Measurements from ENCODE around the gene S100A10.

The S100A10 gene

DNA sequence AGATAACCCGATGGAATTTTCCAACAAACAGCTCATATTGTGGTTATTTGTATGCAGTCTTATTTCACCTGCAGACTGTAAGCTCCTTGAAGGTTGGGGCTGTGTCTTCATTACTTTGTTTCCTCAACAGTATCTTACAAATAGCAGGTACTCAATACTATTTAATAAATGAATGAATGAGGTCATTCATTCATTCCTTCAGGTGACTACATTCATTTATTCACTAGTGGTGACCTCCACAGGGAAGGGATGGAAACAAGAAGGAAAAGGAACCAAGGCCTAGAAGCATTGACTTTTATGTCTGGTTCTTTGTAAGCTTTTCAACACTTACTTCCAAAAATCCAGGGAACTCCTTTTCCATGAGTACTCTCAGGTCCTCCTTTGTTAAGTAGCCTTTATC lies 7.9 kb downstream of the S100A10 start:
- DNase-seq, result no peak

DNA sequence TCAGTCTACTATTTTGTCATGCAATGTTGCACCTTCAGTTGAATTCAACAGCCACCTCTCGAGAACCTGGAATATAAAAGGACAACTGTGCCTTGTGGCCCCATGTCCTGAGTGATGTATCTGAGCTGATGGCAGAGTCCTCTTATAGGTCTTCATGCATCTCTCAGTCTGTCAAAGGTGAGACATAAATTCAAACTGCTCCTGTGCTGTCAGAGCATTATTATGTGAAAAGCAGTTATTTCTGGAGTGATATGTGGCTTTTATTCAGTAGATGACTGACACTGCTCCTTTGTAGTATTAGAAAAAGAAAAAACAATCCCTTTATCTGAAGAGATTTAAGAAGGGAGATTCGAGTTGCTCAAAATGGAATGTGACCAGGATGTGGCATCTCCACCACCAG lies 8.4 kb downstream of the S100A10 start:
- DNase-seq, result no peak

DNA sequence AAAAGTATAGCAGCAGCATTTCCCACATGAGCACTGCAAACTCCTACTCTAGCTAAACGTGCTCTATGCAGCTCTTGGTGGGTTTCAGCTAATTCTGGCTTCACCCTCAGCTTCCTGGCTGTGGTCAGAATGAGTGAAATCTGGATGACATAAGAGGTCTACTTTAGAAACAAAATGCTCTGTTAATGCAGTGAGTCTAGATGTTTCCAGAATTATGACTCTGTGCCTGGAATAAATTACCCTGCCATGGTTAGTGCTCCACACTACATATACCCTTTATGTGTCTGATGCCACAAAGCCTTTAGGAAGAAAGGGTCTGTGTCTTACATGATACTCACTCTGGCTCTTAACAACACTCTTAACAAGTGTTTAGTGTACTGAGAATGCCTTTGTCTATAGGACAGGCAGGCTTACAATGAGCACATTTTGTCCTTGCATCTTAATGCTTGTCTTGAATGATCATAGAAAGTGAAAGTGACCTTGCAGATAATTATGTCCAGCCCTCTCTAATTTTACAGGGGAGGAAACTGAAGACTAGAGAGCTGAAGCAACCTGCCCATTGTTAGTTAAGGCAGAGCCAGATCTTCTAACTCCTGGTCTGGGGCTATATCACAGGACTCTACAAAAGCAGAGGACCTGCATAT lies 9.2 kb downstream of the S100A10 start:
- no peak for DNase-seq

DNA sequence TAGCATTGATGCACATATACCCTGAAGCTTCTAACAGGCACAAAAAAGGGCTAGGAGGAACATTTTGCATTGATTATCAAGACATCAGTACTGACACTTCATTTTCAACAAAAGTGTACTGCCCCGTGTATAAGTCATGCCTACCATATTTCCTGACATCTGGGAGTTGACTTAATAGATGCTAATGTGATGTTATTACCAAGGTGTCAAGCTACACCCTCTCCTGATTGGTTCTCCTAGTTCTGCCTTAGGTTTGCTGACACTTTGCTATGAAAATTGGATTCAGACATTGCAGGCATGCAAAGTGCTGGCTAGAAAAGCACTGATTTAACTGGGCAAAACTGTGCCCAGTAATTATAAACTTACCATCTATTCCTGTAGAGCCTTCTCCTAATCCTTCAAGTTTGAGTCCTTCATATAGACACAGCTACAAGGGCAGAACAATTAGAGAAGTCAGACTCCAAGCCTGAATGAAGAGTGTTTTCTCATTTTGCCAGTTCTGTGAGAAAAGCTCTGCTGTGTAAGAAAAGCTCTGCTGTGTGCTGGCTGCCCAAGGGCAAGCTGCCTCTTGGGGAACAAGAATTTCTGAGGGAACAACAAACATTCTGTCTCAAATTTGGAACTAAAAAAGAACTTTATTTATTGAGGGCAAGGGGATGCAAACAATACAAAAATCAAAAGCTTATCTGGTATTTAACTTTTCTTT lies 11.2 kb downstream of the S100A10 start:
- no peak for DNase-seq

DNA sequence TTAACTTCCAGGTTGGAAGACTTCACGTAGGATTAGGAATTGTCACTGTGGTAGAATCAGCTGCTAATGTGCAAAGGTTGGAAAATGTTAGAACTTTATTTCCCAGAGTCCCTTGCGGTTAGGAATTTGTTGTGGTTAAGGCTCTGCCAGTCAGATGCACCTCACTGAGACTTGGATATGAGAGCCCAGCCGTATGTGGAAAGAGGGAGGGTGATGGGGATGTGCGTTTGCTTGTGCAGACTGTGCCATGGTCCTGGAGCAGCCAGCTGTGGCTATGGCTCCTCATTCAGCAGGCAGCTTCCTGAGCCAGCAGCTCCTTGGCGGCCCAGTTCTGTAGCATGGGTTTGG lies 12.5 kb downstream of the S100A10 start:
- DNase-seq, result no peak

GRCh38 chr1:151980287-151981177 lies 13.1 kb downstream of the S100A10 start:
- peak; percentile 86 for DNase-seq

GRCh38 chr1:151978922-151979321 lies 14.7 kb downstream of the S100A10 start:
- no peak for DNase-seq

DNA sequence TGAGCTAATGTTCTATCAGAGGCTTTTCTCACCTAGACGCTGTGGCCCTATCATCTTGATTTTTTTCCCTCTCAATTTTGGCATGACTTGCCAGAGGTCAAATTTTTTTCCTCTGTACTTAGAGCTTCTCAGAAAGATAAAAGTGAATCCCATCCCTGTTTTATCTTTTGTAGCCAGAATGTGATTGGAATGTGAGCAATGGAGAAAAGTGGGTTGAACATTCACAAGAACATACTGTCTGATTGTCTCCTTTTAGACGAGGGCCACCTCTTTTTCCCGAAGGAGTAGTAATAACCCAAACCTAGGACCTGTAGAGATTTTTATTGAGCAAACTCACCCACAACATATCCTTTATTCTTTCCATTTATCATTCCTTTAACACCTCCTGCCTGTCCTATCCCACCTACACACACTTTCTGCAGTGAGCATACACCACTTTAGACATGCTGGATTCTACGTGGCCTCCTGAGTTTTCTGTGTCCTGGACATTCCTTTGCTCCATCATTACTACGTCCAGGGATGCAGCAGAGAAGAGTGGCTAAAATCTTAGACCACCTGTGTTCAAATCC lies 15.9 kb downstream of the S100A10 start:
- DNase-seq, result no peak

DNA sequence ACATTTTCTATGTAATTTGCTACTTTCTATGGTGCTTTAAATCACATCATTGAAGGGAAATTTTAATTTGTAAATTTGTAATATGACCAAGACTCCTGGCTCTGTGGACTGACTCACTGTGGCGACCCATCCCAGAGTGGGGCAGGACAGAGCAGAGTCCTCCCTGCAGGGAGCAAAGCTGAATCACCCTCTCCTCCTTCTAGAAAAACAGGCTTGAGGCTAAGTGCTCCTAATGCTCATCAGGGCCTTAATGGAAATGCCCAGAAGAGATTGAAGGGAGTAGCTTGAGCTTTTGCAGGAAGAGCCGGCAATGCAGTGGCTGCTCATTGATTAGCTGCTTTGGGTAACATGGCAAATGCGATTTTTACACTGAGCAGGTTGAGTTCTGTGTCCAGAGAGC lies 16.8 kb downstream of the S100A10 start:
- DNase-seq, result no peak

- no peak for DNase-seq
Observed at GRCh38 chr1:151976015-151976343, 17.7 kb downstream of the S100A10 start.

DNA sequence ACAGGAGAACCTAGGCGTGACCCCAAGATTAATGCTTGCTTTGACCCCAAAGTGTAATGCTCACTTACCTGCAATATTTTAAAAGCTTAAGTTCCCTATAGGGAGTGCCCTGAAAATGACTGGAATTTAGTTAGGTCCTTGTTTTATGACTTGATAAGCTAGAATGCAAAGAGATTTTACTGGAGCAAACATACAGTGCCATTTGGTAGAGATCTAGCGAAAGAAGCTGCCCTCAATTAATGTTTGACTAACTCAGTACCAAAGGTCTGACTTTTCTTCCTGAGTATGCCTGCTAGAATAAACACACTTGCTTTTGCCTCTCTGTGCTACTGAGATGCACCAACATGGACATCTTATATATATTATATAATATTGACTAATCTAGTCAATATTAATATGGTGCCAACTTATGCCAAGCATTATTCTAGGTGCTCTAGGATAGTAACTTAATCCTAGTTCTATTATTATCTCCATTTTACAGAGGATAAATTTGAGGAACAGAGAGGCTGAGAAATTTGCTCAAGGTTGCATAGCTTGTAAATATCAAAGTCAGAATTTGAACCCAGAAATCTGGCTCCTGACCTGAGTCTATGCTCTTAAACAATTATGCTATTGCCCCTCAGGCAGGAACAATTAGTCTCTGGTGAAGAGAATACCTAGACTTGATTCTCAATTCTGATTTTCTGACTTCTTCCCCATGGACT lies 18.2 kb downstream of the S100A10 start:
- no peak for DNase-seq

- DNase-seq, result no peak
Observed at GRCh38 chr1:151972542-151973248, 21.0 kb downstream of the S100A10 start.

DNA sequence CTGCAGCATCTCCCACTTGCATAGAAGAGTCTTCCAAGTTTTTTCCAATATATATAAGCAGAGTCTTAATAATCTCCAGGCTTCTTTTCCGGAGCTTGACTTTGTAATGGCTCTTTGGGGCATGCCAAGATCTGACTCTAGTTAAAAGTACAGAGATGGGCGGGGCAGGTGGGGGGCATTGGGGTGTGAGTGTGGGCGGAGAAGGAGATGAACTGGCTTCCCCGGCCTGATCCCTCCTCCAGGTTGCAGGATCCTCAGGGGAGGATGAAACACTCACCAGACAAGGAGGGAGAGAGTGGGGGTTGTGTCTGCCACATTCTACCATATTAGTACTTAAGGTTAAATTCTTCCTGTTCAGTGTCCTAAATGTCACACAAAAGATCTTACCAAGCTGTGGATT lies 23.0 kb downstream of the S100A10 start:
- DNase-seq, result no peak

- DNase-seq, result no peak
Observed at GRCh38 chr1:151970128-151970527, 23.5 kb downstream of the S100A10 start.

DNA sequence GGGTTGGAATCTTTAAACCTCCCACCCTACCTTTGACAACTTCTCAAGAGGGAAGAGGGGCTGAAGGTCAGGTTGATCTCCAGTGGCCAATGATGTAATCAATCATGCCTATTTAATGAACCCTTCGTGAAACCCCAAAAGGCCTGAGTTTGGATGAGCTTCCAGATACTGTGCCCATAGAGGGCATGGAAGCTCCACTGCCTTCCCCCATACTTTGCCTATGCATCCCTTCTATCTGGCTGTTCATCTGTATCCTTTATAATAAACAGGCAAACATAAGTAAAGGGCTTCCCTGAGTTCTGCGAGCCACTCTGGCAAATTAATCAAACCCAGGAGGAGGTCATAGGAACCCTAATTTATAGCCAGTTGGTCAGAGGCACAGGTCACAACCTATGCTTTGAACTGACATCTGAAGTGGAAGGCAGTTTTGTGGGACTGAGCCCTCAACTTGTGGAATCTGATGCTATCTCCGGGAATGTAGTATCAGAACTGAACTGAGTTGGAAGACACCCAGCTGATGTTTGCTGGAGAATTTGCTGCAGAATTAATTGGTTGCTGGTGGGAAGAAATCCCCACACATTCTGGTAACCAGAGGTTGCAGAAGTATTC lies 24.8 kb downstream of the S100A10 start:
- DNase-seq, result no peak

GRCh38 chr1:151968058-151968457 lies 25.6 kb downstream of the S100A10 start:
- DNase-seq, result no peak

GRCh38 chr1:151967091-151967490 lies 26.6 kb downstream of the S100A10 start:
- no peak for DNase-seq

DNA sequence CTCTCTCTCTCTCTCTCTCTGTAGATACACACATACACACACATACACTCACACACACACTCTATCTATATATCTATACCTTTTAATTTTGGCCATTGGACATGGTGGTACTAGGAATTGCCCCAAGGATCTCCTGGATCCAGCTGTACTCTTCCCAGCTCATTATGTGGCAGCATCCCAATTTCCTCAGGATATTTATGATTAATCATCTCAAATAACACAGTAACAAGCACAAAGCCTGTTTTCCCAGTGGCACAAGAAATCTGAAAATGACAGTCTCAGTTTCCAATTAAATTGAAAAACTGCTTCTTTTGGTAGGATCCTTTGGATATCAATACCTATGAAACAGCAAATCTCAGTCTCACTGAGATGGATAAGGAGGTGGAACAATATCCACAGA lies 27.6 kb downstream of the S100A10 start:
- no peak for DNase-seq

GRCh38 chr1:151964510-151964909 lies 29.1 kb downstream of the S100A10 start:
- no peak for DNase-seq

- no peak for DNase-seq
Observed at GRCh38 chr1:151963288-151963687, 30.4 kb downstream of the S100A10 start.

DNA sequence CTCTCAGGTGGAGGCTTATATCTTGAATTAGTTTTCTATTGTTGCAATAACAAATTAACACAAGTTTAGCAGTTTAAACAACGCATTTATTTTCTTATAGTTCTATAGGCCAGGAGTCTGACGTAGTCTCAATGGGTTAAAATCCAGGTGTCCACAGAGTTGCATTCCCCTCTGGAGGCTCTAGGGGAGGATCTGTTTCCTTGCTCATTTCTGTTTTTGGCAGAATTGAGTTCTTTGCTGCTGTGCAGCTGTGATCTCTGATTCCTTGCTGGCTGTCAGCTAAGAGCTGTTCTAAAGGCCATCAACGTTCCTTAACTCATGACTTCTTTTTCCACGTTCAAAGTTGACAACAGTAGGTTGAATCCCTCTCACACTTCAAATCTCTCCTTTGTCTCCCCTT lies 31.8 kb downstream of the S100A10 start:
- DNase-seq, result no peak
